ENCODE results near the gene PACS2.

Gene PACS2

GRCh38 chr14:105409364-105409763 is 94.8 kb downstream of the PACS2 start:
- peak in 1 of 2 experiments; percentile 74 for DNase-seq (ENCODE audit: low read depth in 1 of 2, low spot score in 1 of 2)
- TF ChIP-seq GABPA (IDR thresholded peaks at IDR 0.05; ENCODE audit: low read depth), result no peak
- no peak for TF ChIP-seq REST (IDR thresholded peaks at IDR 0.05; ENCODE audit: insufficient replicate concordance, low read depth)
- no peak for TF ChIP-seq SPI1 (IDR thresholded peaks at IDR 0.05; ENCODE audit: borderline replicate concordance, low read depth)
- no peak for TF ChIP-seq CTCF (IDR thresholded peaks at IDR 0.05; ENCODE audit: insufficient read depth, low read length)
- TF ChIP-seq POLR2AphosphoS5 (IDR thresholded peaks at IDR 0.05; ENCODE audit: low read depth), result no peak
- peaks cover 12% of the 10 kb centered on the region for H3K27me3 ChIP-seq (ENCODE audit: insufficient read depth, poor library complexity, severe bottlenecking)
- no peak overlapping the region for H3K4me3 ChIP-seq (replicated peaks; ENCODE audit: insufficient read depth, low read length)
- H3K27ac ChIP-seq (replicated peaks), result no peak overlapping the region

GRCh38 chr14:105410642-105411016 is 96.1 kb downstream of the PACS2 start:
- DNase-seq (ENCODE audit: low read depth in 1 of 2, low spot score in 1 of 2), result no peak
- Histone ChIP-seq H3K27me3 (ENCODE audit: insufficient read depth, poor library complexity, severe bottlenecking) (peaks cover 12% of the 10 kb centered on the region), H3K4me3 (replicated peaks; ENCODE audit: insufficient read depth, low read length) (no peak overlapping the region), H3K27ac (replicated peaks) (no peak overlapping the region)
- TF ChIP-seq CTCF (IDR thresholded peaks at IDR 0.05; ENCODE audit: insufficient read depth, low read length) (no peak), REST (IDR thresholded peaks at IDR 0.05; ENCODE audit: insufficient replicate concordance, low read depth) (no peak)

- no peak for TF ChIP-seq GABPA (IDR thresholded peaks at IDR 0.05; ENCODE audit: low read depth)
- no peak for TF ChIP-seq POLR2AphosphoS5 (IDR thresholded peaks at IDR 0.05; ENCODE audit: low read depth)
- no peak for TF ChIP-seq REST (IDR thresholded peaks at IDR 0.05; ENCODE audit: insufficient replicate concordance, low read depth)
- TF ChIP-seq SPI1 (IDR thresholded peaks at IDR 0.05; ENCODE audit: borderline replicate concordance, low read depth), result no peak
- no peak for TF ChIP-seq CTCF (IDR thresholded peaks at IDR 0.05; ENCODE audit: insufficient read depth, low read length)
- DNase-seq (ENCODE audit: low read depth in 1 of 2, low spot score in 1 of 2), result no peak
- Histone ChIP-seq H3K27ac (replicated peaks) (no peak overlapping the region), H3K4me3 (replicated peaks; ENCODE audit: insufficient read depth, low read length) (no peak overlapping the region), H3K27me3 (ENCODE audit: insufficient read depth, poor library complexity, severe bottlenecking) (peaks cover 12% of the 10 kb centered on the region)
Measured at GRCh38 chr14:105411017-105411941, 96.7 kb downstream of the PACS2 start.

Measured in HL-60 (cell line).